PFSK-1 (cell line): ENCODE results near the gene FBXO45.

ENCODE experiments used
- FOXP2 ChIP-seq: optimal IDR thresholded peaks from 2 replicates; pipeline ENCODE3; 2011; ENCODE audit warnings: borderline replicate concordance, control low read depth, inconsistent platforms; ENCODE audit not compliant: insufficient read depth; ENCODE audit errors: extremely low read length, extremely low read depth
- POLR2AphosphoS5 ChIP-seq: IDR thresholded peaks from 2 replicates; pipeline ENCODE4 v1.6.1; 2012; ENCODE audit warnings: low read depth, mild to moderate bottlenecking, control low read depth, low read length, moderate library complexity
- REST ChIP-seq, 2 experiments: IDR thresholded peaks; 2 replicates each; pipeline versions ENCODE4 v1.6.1 to v1.8.0; 2011 to 2012; ENCODE audit warnings: low read depth in 2 of 2, low read length in 2 of 2, control low read depth in 1 of 2, inconsistent platforms in 1 of 2, mild to moderate bottlenecking in 1 of 2, moderate library complexity in 1 of 2; ENCODE audit not compliant: insufficient read depth in 1 of 2
- TAF1 ChIP-seq: IDR thresholded peaks from 2 replicates; pipeline ENCODE4 v1.6.1; 2012; ENCODE audit warnings: low read length, control low read depth, borderline replicate concordance; ENCODE audit not compliant: insufficient read depth

GRCh38 chr3:196627918-196628231, 59.4 kb downstream of the FBXO45 start:
- TF ChIP-seq POLR2AphosphoS5 (no peak), TAF1 (no peak), REST (IDR thresholded peaks at IDR 0.05; ENCODE audit: insufficient read depth in 1 of 2, low read depth in 2 of 2, low read length in 2 of 2) (no peak), FOXP2 (no peak)
